IPS-20b (cell line): Measurements from ENCODE around the gene AKR7A2.
"Not testable (repeated sequence)": the region's sequence is repeated elsewhere in the genome, so short reads cannot be mapped to it uniquely, and the experiment has no call there.

Experiments
- H3K27ac ChIP-seq: one replicate; pipeline ENCODE4 v1.5.1; 2013; ENCODE audit warnings: low read length
- H3K27me3 ChIP-seq: 2 replicates; pipeline ENCODE4 v1.6.1; 2013; ENCODE audit warnings: mild to moderate bottlenecking, low read length, inconsistent platforms; ENCODE audit not compliant: insufficient read depth
- H3K36me3 ChIP-seq: 2 replicates; pipeline ENCODE4 v1.6.1; 2013; ENCODE audit warnings: low read depth, mild to moderate bottlenecking, inconsistent platforms, low read length, moderate library complexity; ENCODE audit not compliant: insufficient read depth
- H3K4me1 ChIP-seq: 2 replicates; pipeline ENCODE4 v1.6.1; 2013; ENCODE audit warnings: mild to moderate bottlenecking, control low read depth, inconsistent platforms, low read length, moderate library complexity; ENCODE audit not compliant: insufficient read depth
- H3K4me3 ChIP-seq: 2 replicates; pipeline ENCODE4 v1.5.1; 2013; ENCODE audit warnings: mild to moderate bottlenecking, low read length, inconsistent platforms
- H3K9ac ChIP-seq: 2 replicates; pipeline ENCODE4 v1.6.1; 2013; ENCODE audit warnings: low read depth, mild to moderate bottlenecking, inconsistent platforms, low read length, moderate library complexity
- H3K9me3 ChIP-seq: 2 replicates; pipeline ENCODE4 v1.6.1; 2013; ENCODE audit warnings: mild to moderate bottlenecking, low read depth, low read length, inconsistent platforms; ENCODE audit not compliant: insufficient read depth

AKR7A2 gene

GRCh38 chr1:19310061-19310460 lies 1.9 kb downstream of the AKR7A2 start:
- H3K36me3 ChIP-seq = peaks cover 31% of the 10 kb centered on the region
- no peak overlapping the region for H3K4me3 ChIP-seq
- no peaks in the 10 kb centered on the region for H3K4me1 ChIP-seq
- H3K27me3 ChIP-seq = peaks cover 11% of the 10 kb centered on the region
- H3K27ac ChIP-seq = no peak overlapping the region
- H3K9ac ChIP-seq = no peak overlapping the region
- no peaks in the 10 kb centered on the region for H3K9me3 ChIP-seq

- Histone ChIP-seq H3K9ac (no peak overlapping the region), H3K4me3 (no peak overlapping the region), H3K27me3 (peaks cover 11% of the 10 kb centered on the region), H3K36me3 (peaks cover 39% of the 10 kb centered on the region), H3K9me3 (no peaks in the 10 kb centered on the region), H3K4me1 (no peaks in the 10 kb centered on the region), H3K27ac (no peak overlapping the region)
These were observed 2.7 kb downstream of the AKR7A2 start for GRCh38 chr1:19309123-19309813.

- Histone ChIP-seq H3K27me3 (peaks cover 11% of the 10 kb centered on the region), H3K4me1 (no peaks in the 10 kb centered on the region), H3K9me3 (no peaks in the 10 kb centered on the region), H3K9ac (no peak overlapping the region), H3K4me3 (no peak overlapping the region), H3K27ac (no peak overlapping the region), H3K36me3 (peaks cover 47% of the 10 kb centered on the region)
These were observed 3.4 kb downstream of the AKR7A2 start for GRCh38 chr1:19308509-19308907.

- no peak overlapping the region for H3K4me3 ChIP-seq
- no peaks in the 10 kb centered on the region for H3K9me3 ChIP-seq
- H3K36me3 ChIP-seq = peaks cover 52% of the 10 kb centered on the region
- no peak overlapping the region for H3K27ac ChIP-seq
- H3K4me1 ChIP-seq = no peaks in the 10 kb centered on the region
- no peak overlapping the region for H3K9ac ChIP-seq
- peaks cover 11% of the 10 kb centered on the region for H3K27me3 ChIP-seq
These were observed 4.0 kb downstream of the AKR7A2 start for GRCh38 chr1:19307794-19308508.

GRCh38 chr1:19306941-19307340 lies 5.0 kb downstream of the AKR7A2 start:
- Histone ChIP-seq H3K9me3 (no peaks in the 10 kb centered on the region), H3K9ac (no peak overlapping the region), H3K27me3 (peaks cover 11% of the 10 kb centered on the region), H3K4me1 (no peaks in the 10 kb centered on the region), H3K4me3 (no peak overlapping the region), H3K36me3 (peaks cover 60% of the 10 kb centered on the region), H3K27ac (no peak overlapping the region)

GRCh38 chr1:19305880-19306279 lies 6.1 kb downstream of the AKR7A2 start:
- H3K4me1 ChIP-seq = no peaks in the 10 kb centered on the region
- no peak overlapping the region for H3K27ac ChIP-seq
- H3K9me3 ChIP-seq = no peaks in the 10 kb centered on the region
- peaks cover 4% of the 10 kb centered on the region for H3K27me3 ChIP-seq
- peaks cover 62% of the 10 kb centered on the region for H3K36me3 ChIP-seq
- no peak overlapping the region for H3K4me3 ChIP-seq
- no peak overlapping the region for H3K9ac ChIP-seq

- H3K4me3 ChIP-seq, H3K9me3 ChIP-seq, H3K27me3 ChIP-seq, H3K27ac ChIP-seq, H3K4me1 ChIP-seq, H3K9ac ChIP-seq: not testable (repeated sequence)
- H3K36me3 ChIP-seq = peaks cover 62% of the 10 kb centered on the region
These were observed 7.9 kb downstream of the AKR7A2 start for GRCh38 chr1:19304081-19304480.

GRCh38 chr1:19300211-19300610 lies 11.7 kb downstream of the AKR7A2 start:
- H3K9me3 ChIP-seq = peaks cover 8% of the 10 kb centered on the region
- no peaks in the 10 kb centered on the region for H3K4me1 ChIP-seq
- peaks cover 32% of the 10 kb centered on the region for H3K36me3 ChIP-seq
- no peak overlapping the region for H3K27ac ChIP-seq
- H3K4me3 ChIP-seq = no peak overlapping the region
- H3K27me3 ChIP-seq = no peaks in the 10 kb centered on the region
- no peak overlapping the region for H3K9ac ChIP-seq

- Histone ChIP-seq H3K9me3 (peaks cover 25% of the 10 kb centered on the region), H3K27me3 (peaks cover 8% of the 10 kb centered on the region), H3K4me3 (no peak overlapping the region)
These were observed 17.3 kb downstream of the AKR7A2 start for GRCh38 chr1:19294638-19295037.

GRCh38 chr1:19289244-19289643 lies 22.7 kb downstream of the AKR7A2 start:
- H3K36me3 ChIP-seq = no peaks in the 10 kb centered on the region
- peaks cover 31% of the 10 kb centered on the region for H3K27me3 ChIP-seq
- H3K9me3 ChIP-seq = peaks cover 8% of the 10 kb centered on the region; the same call in 1 of the 2 replicates
- H3K4me1 ChIP-seq = no peaks in the 10 kb centered on the region; the same call in 1 of the 2 replicates
- no peak overlapping the region for H3K27ac ChIP-seq
- no peak overlapping the region; the same call in 1 of the 2 replicates for H3K9ac ChIP-seq
- H3K4me3 ChIP-seq = peak overlapping the region; percentile 65

More at GRCh38 chr1:19294638-19295037, 17.3 kb downstream of the AKR7A2 start:
- H3K36me3 ChIP-seq = no peaks in the 10 kb centered on the region
- no peaks in the 10 kb centered on the region for H3K4me1 ChIP-seq
- H3K9ac ChIP-seq = no peak overlapping the region
- no peak overlapping the region for H3K27ac ChIP-seq

- not testable (repeated sequence) for H3K36me3 ChIP-seq, H3K9ac ChIP-seq, H3K4me1 ChIP-seq, H3K27ac ChIP-seq, H3K9me3 ChIP-seq
- Histone ChIP-seq H3K27me3 (peaks cover 31% of the 10 kb centered on the region), H3K4me3 (peak within 1 kb of the TSS; percentile 65)
These were observed 23.4 kb downstream of the AKR7A2 start, which contains the start of gene AKR7A3 for GRCh38 chr1:19288324-19289241. Gene AKR7A3, minus strand, starts transcription at chr1:19288770. Its CDS starts 61 bp downstream, at chr1:19288709.
